Loucy (cell line): ENCODE measurements around the gene CDK2.

Source experiments
- EZH2phosphoT487 ChIP-seq: fragments of 200-600 bp; IDR thresholded peaks from 2 replicates; pipeline ENCODE4 v1.6.1; 2018; ENCODE audit warnings: antibody characterized with exemption, mild to moderate bottlenecking, moderate library complexity, borderline replicate concordance
- TF ChIP-seq, protein P1 (sequence below): fragments of 200-600 bp; sonication (generic); conservative IDR thresholded peaks from 2 replicates; pipeline ENCODE4 v1.5.1; 2014; ENCODE audit warnings: mild to moderate bottlenecking, antibody characterized with exemption, low read length

DNA sequence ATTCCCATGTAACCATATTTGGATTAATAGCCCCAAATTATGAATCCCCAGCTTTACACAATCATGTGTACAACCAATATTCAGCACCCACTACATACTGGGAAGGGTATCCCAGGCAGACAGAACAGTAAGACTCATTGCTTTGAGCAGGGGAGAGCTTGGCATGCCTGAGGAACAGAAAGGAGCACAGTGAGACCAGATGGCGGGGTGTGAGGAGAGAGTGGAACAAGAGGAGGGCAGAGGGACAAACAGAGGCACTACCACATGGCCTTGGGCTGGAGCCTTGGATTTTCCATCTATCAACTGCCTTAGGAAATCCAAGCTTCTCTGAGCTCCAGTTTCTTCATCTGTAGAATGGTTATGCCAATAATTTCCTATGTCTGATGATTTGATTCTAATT lies 31.9 kb upstream of the CDK2 start:
- TF ChIP-seq, protein P1, sequence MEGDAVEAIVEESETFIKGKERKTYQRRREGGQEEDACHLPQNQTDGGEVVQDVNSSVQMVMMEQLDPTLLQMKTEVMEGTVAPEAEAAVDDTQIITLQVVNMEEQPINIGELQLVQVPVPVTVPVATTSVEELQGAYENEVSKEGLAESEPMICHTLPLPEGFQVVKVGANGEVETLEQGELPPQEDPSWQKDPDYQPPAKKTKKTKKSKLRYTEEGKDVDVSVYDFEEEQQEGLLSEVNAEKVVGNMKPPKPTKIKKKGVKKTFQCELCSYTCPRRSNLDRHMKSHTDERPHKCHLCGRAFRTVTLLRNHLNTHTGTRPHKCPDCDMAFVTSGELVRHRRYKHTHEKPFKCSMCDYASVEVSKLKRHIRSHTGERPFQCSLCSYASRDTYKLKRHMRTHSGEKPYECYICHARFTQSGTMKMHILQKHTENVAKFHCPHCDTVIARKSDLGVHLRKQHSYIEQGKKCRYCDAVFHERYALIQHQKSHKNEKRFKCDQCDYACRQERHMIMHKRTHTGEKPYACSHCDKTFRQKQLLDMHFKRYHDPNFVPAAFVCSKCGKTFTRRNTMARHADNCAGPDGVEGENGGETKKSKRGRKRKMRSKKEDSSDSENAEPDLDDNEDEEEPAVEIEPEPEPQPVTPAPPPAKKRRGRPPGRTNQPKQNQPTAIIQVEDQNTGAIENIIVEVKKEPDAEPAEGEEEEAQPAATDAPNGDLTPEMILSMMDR: no peak
- no peak for TF ChIP-seq EZH2phosphoT487
